LNCaP clone FGC (cell line): Measurements from ENCODE around the gene NARS2.
"Not testable (repeated sequence)": the region's sequence is repeated elsewhere in the genome, so short reads cannot be mapped to it uniquely, and the experiment has no call there.

Source experiments
- DNase-seq: peaks from one replicate; pipeline ENCODE4 v3.0.0-alpha.2; 2011; ENCODE audit warnings: low read depth
- H3K4me3 ChIP-seq: 2 replicates; pipeline ENCODE4 v1.5.1; 2011; ENCODE audit warnings: mild to moderate bottlenecking, low read depth, low read length, control low read depth
- TF ChIP-seq, protein P1 (sequence below): IDR thresholded peaks from 2 replicates; pipeline ENCODE4 v1.5.1; 2012; ENCODE audit warnings: mild to moderate bottlenecking; ENCODE audit not compliant: control insufficient read depth, insufficient read depth; ENCODE audit errors: extremely low read depth

Gene NARS2

GRCh38 chr11:78564490-78565467, 9.9 kb downstream of the NARS2 start:
- peak; percentile 45 for DNase-seq
- TF ChIP-seq, protein P1, sequence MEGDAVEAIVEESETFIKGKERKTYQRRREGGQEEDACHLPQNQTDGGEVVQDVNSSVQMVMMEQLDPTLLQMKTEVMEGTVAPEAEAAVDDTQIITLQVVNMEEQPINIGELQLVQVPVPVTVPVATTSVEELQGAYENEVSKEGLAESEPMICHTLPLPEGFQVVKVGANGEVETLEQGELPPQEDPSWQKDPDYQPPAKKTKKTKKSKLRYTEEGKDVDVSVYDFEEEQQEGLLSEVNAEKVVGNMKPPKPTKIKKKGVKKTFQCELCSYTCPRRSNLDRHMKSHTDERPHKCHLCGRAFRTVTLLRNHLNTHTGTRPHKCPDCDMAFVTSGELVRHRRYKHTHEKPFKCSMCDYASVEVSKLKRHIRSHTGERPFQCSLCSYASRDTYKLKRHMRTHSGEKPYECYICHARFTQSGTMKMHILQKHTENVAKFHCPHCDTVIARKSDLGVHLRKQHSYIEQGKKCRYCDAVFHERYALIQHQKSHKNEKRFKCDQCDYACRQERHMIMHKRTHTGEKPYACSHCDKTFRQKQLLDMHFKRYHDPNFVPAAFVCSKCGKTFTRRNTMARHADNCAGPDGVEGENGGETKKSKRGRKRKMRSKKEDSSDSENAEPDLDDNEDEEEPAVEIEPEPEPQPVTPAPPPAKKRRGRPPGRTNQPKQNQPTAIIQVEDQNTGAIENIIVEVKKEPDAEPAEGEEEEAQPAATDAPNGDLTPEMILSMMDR: peak; percentile 59
- no peak overlapping the region for H3K4me3 ChIP-seq

DNA sequence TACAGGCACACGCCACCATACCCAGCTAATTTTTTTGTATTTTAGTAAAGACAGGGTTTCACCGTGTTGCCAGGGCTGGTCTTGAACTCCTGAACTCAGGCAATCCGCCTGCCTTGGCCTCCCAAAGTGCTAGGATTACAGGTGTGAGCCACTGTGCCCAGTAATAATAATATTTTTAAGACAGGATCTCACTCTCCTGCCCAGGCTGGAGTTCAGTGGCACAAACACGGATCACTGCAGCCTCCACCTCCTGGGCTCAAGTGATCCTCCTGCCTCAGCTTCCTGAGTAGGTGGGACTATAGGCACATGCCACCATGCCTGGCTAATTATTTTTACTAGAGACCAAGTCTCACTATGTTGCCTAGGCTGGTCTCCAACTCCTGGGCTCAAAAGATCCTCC, 10.6 kb downstream of the NARS2 start:
- not testable (repeated sequence) for H3K4me3 ChIP-seq, DNase-seq

- H3K4me3 ChIP-seq, DNase-seq: not testable (repeated sequence)
Observed at GRCh38 chr11:78563090-78563489, 11.6 kb downstream of the NARS2 start.

- TF ChIP-seq, protein P1: no peak
Observed at GRCh38 chr11:78562398-78562797, 12.3 kb downstream of the NARS2 start.

GRCh38 chr11:78560826-78561484, 13.7 kb downstream of the NARS2 start:
- no peak for DNase-seq
- TF ChIP-seq, protein P1: no peak
- H3K4me3 ChIP-seq: no peak overlapping the region

More at GRCh38 chr11:78562398-78562797, 12.3 kb downstream of the NARS2 start:
- no peak for DNase-seq
- no peak overlapping the region for H3K4me3 ChIP-seq

DNA sequence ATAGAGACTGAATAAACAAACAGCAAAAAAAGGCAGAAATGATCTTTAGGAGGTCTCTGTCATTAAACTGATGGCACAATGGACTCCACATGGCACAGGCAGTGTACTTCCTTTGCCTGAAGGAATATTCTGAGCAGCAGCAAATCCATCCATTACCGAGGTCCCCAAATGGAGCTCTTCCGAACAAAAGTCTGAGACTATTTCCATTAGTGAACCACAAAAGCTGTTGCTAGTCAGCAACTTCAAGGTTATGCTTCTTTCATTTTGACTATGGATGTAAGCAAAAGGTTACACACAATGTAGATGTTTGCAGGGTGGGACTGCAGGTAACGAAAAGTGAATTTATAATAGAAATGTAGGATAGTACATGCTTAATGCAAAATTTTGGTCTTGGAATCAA, 14.5 kb downstream of the NARS2 start:
- TF ChIP-seq, protein P1: no peak
- H3K4me3 ChIP-seq: no peak overlapping the region
- DNase-seq: no peak

DNA sequence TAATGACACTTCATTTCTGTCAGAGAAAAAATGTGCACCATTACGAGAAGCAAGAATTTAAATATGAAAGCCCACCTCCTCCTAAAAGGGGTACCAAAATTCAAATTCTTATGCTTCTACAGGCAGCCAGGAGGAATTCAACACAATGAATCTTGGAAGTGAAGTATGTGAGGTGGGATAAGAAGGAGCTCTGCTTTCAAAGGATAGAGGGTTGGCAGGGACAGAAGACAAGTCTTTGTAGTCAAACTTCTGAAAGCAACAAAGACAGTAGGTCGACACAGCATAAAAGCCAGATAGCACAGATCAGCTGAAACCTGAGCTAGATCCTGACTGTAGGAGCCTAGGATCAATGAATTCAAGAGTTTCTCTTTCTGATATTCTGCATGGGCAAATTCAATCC, 17.4 kb downstream of the NARS2 start:
- H3K4me3 ChIP-seq: no peak overlapping the region
- no peak for DNase-seq
- TF ChIP-seq, protein P1: no peak
